T-helper 2 cell treated with Interferon-gamma antibody and Interleukin-4, amounts not matched to agents 100 ng/mL and 5 ng/mL, for 36 hours (primary cell): ENCODE data around the gene COL8A2. TPM values are rescaled to one million over a fixed set of nuclear protein-coding genes. Genes with fewer than 3 reads are reported as not detected.

Source experiments
- intact Hi-C: fragments of 100-400 bp; cut with micrococcal nuclease; formaldehyde crosslinking; loops from one replicate; pipeline ENCODE4 v1.15.1; 2023
- total RNA-seq: library from RNA; stranded (reverse); gene quantifications from 2 replicates; pipeline ENCODE4 v1.2.3, GENCODE V29; 2022

COL8A2 gene
- total RNA-seq, 1 donor from 2014 or later: not detected

- intact Hi-C loops: no loop called here
Observed at GRCh38 chr1:36115931-36116330, 9.1 kb downstream of the COL8A2 start.

- intact Hi-C loops: no loop called here
Observed at GRCh38 chr1:36115200-36115669, 9.8 kb downstream of the COL8A2 start.

- intact Hi-C loops: no loop called here
Observed at GRCh38 chr1:36114371-36114770, 10.7 kb downstream of the COL8A2 start.

- intact Hi-C loops: no loop called here
Observed at GRCh38 chr1:36112823-36113222, 12.2 kb downstream of the COL8A2 start.

- intact Hi-C loops: no loop called here
Observed at GRCh38 chr1:36111151-36111550, 13.9 kb downstream of the COL8A2 start.

- intact Hi-C loops: no loop called here
Observed at GRCh38 chr1:36109041-36109679, 15.9 kb downstream of the COL8A2 start.

GRCh38 chr1:36108314-36108713 is 16.7 kb downstream of the COL8A2 start:
- intact Hi-C loops: no loop called here

- intact Hi-C loops: no loop called here
Observed at GRCh38 chr1:36107394-36107793, 17.6 kb downstream of the COL8A2 start.

GRCh38 chr1:36106269-36106668 is 18.8 kb downstream of the COL8A2 start:
- intact Hi-C loops: no loop called here

GRCh38 chr1:36101546-36101945 is 23.5 kb downstream of the COL8A2 start:
- intact Hi-C loops: no loop called here

GRCh38 chr1:36100376-36100775 is 24.6 kb downstream of the COL8A2 start:
- intact Hi-C loops: no loop called here

GRCh38 chr1:36099681-36100341 is 25.2 kb downstream of the COL8A2 start:
- intact Hi-C loops: loop anchor here (1.0 kb wide), 4 partner anchors 34 to 320 kb away; no protein-coding TSS in a partner anchor

GRCh38 chr1:36098650-36099365 is 26.2 kb downstream of the COL8A2 start:
- intact Hi-C loops: loop anchor here (1.0 kb wide), 4 partner anchors 35 to 321 kb away; no protein-coding TSS in a partner anchor

- intact Hi-C loops: no loop called here
Observed at GRCh38 chr1:36097693-36098585, 27.1 kb downstream of the COL8A2 start.

- intact Hi-C loops: no loop called here
Observed at GRCh38 chr1:36096500-36097432, 28.3 kb downstream of the COL8A2 start.

- intact Hi-C loops: no loop called here
Observed at GRCh38 chr1:36095760-36096405, 29.1 kb downstream of the COL8A2 start.

GRCh38 chr1:36094621-36095061 is 30.4 kb downstream of the COL8A2 start:
- intact Hi-C loops: no loop called here

- intact Hi-C loops: no loop called here
Observed at GRCh38 chr1:36093929-36094328, 31.1 kb downstream of the COL8A2 start.

- intact Hi-C loops: no loop called here
Observed at GRCh38 chr1:36093226-36093625, 31.8 kb downstream of the COL8A2 start.
